Measurements from ENCODE around the gene NLRP10. TPM values are rescaled to one million over a fixed set of nuclear protein-coding genes. Genes with fewer than 3 reads are reported as not detected.

NLRP10 gene
- total and polyA plus RNA-seq, 4 donors, result not detected

GRCh38 chr11:7964261-7964660 is 986 bp downstream of the NLRP10 start:
- no peaks in the 10 kb centered on the region for H3K9me3 ChIP-seq (ENCODE audit: control insufficient read depth in 4 of 4, insufficient read depth in 3 of 4, low read length in 3 of 4)
- no peak overlapping the region for H3K4me3 ChIP-seq
- H3K27ac ChIP-seq (ENCODE audit: low read depth in 1 of 2, low read length in 1 of 2), result no peak overlapping the region
- WGBS, 2 donors, result 56 to 60% methylated on average over 3 of the region's 3 CpGs
- DNase-seq, result no peak
- no peaks in the 10 kb centered on the region for H3K27me3 ChIP-seq (ENCODE audit: control insufficient read depth in 3 of 3, insufficient read depth in 3 of 3, low read length in 2 of 3)
- H3K36me3 ChIP-seq (ENCODE audit: control insufficient read depth in 4 of 4, insufficient read depth in 4 of 4, low read length in 4 of 4), result no peaks in the 10 kb centered on the region
- TF ChIP-seq CTCF (IDR thresholded peaks at IDR 0.05; ENCODE audit: control extremely low read depth, extremely low read depth), result no peak
- no peak overlapping the region for H3K9ac ChIP-seq (ENCODE audit: insufficient read depth in 1 of 2, low read length in 2 of 2)
- ATAC-seq (ENCODE audit: insufficient read depth, low FRiP score), result no peak
- no peaks in the 10 kb centered on the region for H3K4me1 ChIP-seq (ENCODE audit: control insufficient read depth in 5 of 5, insufficient read depth in 5 of 5, low read length in 5 of 5)

- no peaks in the 10 kb centered on the region for H3K9me3 ChIP-seq (ENCODE audit: control insufficient read depth in 4 of 4, insufficient read depth in 3 of 4, low read length in 3 of 4)
- H3K9ac ChIP-seq (ENCODE audit: insufficient read depth in 1 of 2, low read length in 2 of 2), result no peak overlapping the region
- DNase-seq (no peak), ATAC-seq (ENCODE audit: insufficient read depth, low FRiP score) (no peak)
- no peak overlapping the region for H3K27ac ChIP-seq (ENCODE audit: low read depth in 1 of 2, low read length in 1 of 2)
- TF ChIP-seq CTCF (IDR thresholded peaks at IDR 0.05; ENCODE audit: control extremely low read depth, extremely low read depth), result no peak
- no peaks in the 10 kb centered on the region for H3K4me1 ChIP-seq (ENCODE audit: control insufficient read depth in 5 of 5, insufficient read depth in 5 of 5, low read length in 5 of 5)
- H3K36me3 ChIP-seq (ENCODE audit: control insufficient read depth in 4 of 4, insufficient read depth in 4 of 4, low read length in 4 of 4), result no peaks in the 10 kb centered on the region
- H3K4me3 ChIP-seq, result no peak overlapping the region
- no peaks in the 10 kb centered on the region for H3K27me3 ChIP-seq (ENCODE audit: control insufficient read depth in 3 of 3, insufficient read depth in 3 of 3, low read length in 2 of 3)
- WGBS, 2 donors, result 80 to 87% methylated on average over 1 of the region's 1 CpG
Observed at GRCh38 chr11:7955191-7955590, 10.1 kb downstream of the NLRP10 start.

GRCh38 chr11:7949934-7950333 is 15.3 kb downstream of the NLRP10 start:
- H3K27ac ChIP-seq (ENCODE audit: low read depth in 1 of 2, low read length in 1 of 2), result no peak overlapping the region
- 82 to 85% methylated on average over 1 of the region's 1 CpG for WGBS, 2 donors
- ATAC-seq (ENCODE audit: insufficient read depth, low FRiP score), result no peak
- peaks cover 0 to 2% (median 0%) of the 10 kb centered on the region in 3 donors for H3K27me3 ChIP-seq (ENCODE audit: control insufficient read depth in 3 of 3, insufficient read depth in 3 of 3, low read length in 2 of 3)
- DNase-seq, result no peak
- no peaks in the 10 kb centered on the region for H3K36me3 ChIP-seq (ENCODE audit: control insufficient read depth in 4 of 4, insufficient read depth in 4 of 4, low read length in 4 of 4)
- H3K4me1 ChIP-seq (ENCODE audit: control insufficient read depth in 5 of 5, insufficient read depth in 5 of 5, low read length in 5 of 5), result no peaks in the 10 kb centered on the region
- TF ChIP-seq CTCF (IDR thresholded peaks at IDR 0.05; ENCODE audit: control extremely low read depth, extremely low read depth), result no peak
- H3K9me3 ChIP-seq (ENCODE audit: control insufficient read depth in 4 of 4, insufficient read depth in 3 of 4, low read length in 3 of 4), result peaks cover 0 to 10% (median 4%) of the 10 kb centered on the region in 4 donors
- H3K4me3 ChIP-seq, result no peak overlapping the region
- H3K9ac ChIP-seq (ENCODE audit: insufficient read depth in 1 of 2, low read length in 2 of 2), result no peak overlapping the region

GRCh38 chr11:7944123-7944522 is 21.1 kb downstream of the NLRP10 start:
- no peak overlapping the region for H3K4me3 ChIP-seq
- DNase-seq (no peak), ATAC-seq (ENCODE audit: insufficient read depth, low FRiP score) (no peak)
- no peak for TF ChIP-seq CTCF (IDR thresholded peaks at IDR 0.05; ENCODE audit: control extremely low read depth, extremely low read depth)
- peaks cover 0 to 2% (median 0%) of the 10 kb centered on the region in 3 donors for H3K27me3 ChIP-seq (ENCODE audit: control insufficient read depth in 3 of 3, insufficient read depth in 3 of 3, low read length in 2 of 3)
- WGBS, 2 donors, result 89 to 94% methylated on average over 2 of the region's 2 CpGs
- no peak overlapping the region for H3K9ac ChIP-seq (ENCODE audit: insufficient read depth in 1 of 2, low read length in 2 of 2)
- H3K9me3 ChIP-seq (ENCODE audit: control insufficient read depth in 4 of 4, insufficient read depth in 3 of 4, low read length in 3 of 4), result peaks cover 0 to 16% (median 12%) of the 10 kb centered on the region in 4 donors
- H3K36me3 ChIP-seq (ENCODE audit: control insufficient read depth in 4 of 4, insufficient read depth in 4 of 4, low read length in 4 of 4), result no peaks in the 10 kb centered on the region
- H3K27ac ChIP-seq (ENCODE audit: low read depth in 1 of 2, low read length in 1 of 2), result no peak overlapping the region
- no peaks in the 10 kb centered on the region for H3K4me1 ChIP-seq (ENCODE audit: control insufficient read depth in 5 of 5, insufficient read depth in 5 of 5, low read length in 5 of 5)
